ENCODE results near the gene PLD1. TPM values are rescaled to one million over a fixed set of nuclear protein-coding genes. Genes with fewer than 3 reads are reported as not detected.

Gene PLD1
- total RNA-seq, 1 donor from 2014 or later = 0.21 TPM

- Mint-ChIP-seq H3K36me3 (peaks cover under 1% of the 10 kb centered on the region), H3K9me3 (peaks cover under 1% of the 10 kb centered on the region), H3K4me1 (no peaks in the 10 kb centered on the region), H3K4me3 (no peak overlapping the region), H3K27me3 (ENCODE audit: insufficient read depth, low read depth) (peaks cover 3% of the 10 kb centered on the region), H3K27ac (no peak overlapping the region)
- Histone ChIP-seq H3K4me2 (no peak overlapping the region), H3K9me3 (ENCODE audit: low read depth) (no peaks in the 10 kb centered on the region), H3F3A (ENCODE audit: low read depth) (no peaks in the 10 kb centered on the region), H3K27ac (no peak overlapping the region), H3K9ac (no peak overlapping the region), H3K27me3 (no peaks in the 10 kb centered on the region), H2AFZ (replicated peaks) (no peak overlapping the region), H3K4me1 (no peaks in the 10 kb centered on the region), H3K79me2 (ENCODE audit: low read depth) (no peaks in the 10 kb centered on the region), H3K4me3 (no peak overlapping the region), H3K36me3 (no peaks in the 10 kb centered on the region), H4K20me1 (ENCODE audit: low read depth) (no peaks in the 10 kb centered on the region)
- TF ChIP-seq EZH2 (IDR thresholded peaks at IDR 0.05) (no peak), EZH2phosphoT487 (IDR thresholded peaks at IDR 0.05) (no peak)
- TF ChIP-seq, protein P1, sequence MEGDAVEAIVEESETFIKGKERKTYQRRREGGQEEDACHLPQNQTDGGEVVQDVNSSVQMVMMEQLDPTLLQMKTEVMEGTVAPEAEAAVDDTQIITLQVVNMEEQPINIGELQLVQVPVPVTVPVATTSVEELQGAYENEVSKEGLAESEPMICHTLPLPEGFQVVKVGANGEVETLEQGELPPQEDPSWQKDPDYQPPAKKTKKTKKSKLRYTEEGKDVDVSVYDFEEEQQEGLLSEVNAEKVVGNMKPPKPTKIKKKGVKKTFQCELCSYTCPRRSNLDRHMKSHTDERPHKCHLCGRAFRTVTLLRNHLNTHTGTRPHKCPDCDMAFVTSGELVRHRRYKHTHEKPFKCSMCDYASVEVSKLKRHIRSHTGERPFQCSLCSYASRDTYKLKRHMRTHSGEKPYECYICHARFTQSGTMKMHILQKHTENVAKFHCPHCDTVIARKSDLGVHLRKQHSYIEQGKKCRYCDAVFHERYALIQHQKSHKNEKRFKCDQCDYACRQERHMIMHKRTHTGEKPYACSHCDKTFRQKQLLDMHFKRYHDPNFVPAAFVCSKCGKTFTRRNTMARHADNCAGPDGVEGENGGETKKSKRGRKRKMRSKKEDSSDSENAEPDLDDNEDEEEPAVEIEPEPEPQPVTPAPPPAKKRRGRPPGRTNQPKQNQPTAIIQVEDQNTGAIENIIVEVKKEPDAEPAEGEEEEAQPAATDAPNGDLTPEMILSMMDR (IDR thresholded peaks at IDR 0.05) = no peak
- DNase-seq (ENCODE audit: low spot score) = no peak
These were observed 28.6 kb downstream of the PLD1 start for GRCh38 chr3:171781711-171782127.

GRCh38 chr3:171778493-171778892 lies 31.8 kb downstream of the PLD1 start:
- Histone ChIP-seq H2AFZ (replicated peaks) (no peak overlapping the region), H3K27ac (no peak overlapping the region), H4K20me1 (ENCODE audit: low read depth) (no peaks in the 10 kb centered on the region), H3K9ac (no peak overlapping the region), H3K27me3 (no peaks in the 10 kb centered on the region), H3K36me3 (no peaks in the 10 kb centered on the region), H3K9me3 (ENCODE audit: low read depth) (no peaks in the 10 kb centered on the region), H3K4me2 (no peak overlapping the region), H3K4me3 (no peak overlapping the region), H3F3A (ENCODE audit: low read depth) (no peaks in the 10 kb centered on the region), H3K79me2 (ENCODE audit: low read depth) (no peaks in the 10 kb centered on the region), H3K4me1 (no peaks in the 10 kb centered on the region)
- H3K4me1 Mint-ChIP-seq = peaks cover 7% of the 10 kb centered on the region
- no peak overlapping the region for H3K4me3 Mint-ChIP-seq
- no peaks in the 10 kb centered on the region for H3K9me3 Mint-ChIP-seq
- TF ChIP-seq EZH2phosphoT487 (IDR thresholded peaks at IDR 0.05) (no peak), EZH2 (IDR thresholded peaks at IDR 0.05) (no peak)
- TF ChIP-seq, protein P1 (IDR thresholded peaks at IDR 0.05) = no peak
- peaks cover 3% of the 10 kb centered on the region for H3K27me3 Mint-ChIP-seq (ENCODE audit: insufficient read depth, low read depth)
- no peak for DNase-seq (ENCODE audit: low spot score)
- no peaks in the 10 kb centered on the region for H3K36me3 Mint-ChIP-seq
- H3K27ac Mint-ChIP-seq = no peak overlapping the region

GRCh38 chr3:171777596-171777995 lies 32.7 kb downstream of the PLD1 start:
- H4K20me1 ChIP-seq (ENCODE audit: low read depth) = no peaks in the 10 kb centered on the region
- H3K27ac Mint-ChIP-seq = no peak overlapping the region
- H3K9ac ChIP-seq = no peak overlapping the region
- H3K27me3 ChIP-seq = no peaks in the 10 kb centered on the region
- H3F3A ChIP-seq (ENCODE audit: low read depth) = no peaks in the 10 kb centered on the region
- no peaks in the 10 kb centered on the region for H3K9me3 ChIP-seq (ENCODE audit: low read depth)
- H3K36me3 ChIP-seq = no peaks in the 10 kb centered on the region
- no peaks in the 10 kb centered on the region for H3K4me1 ChIP-seq
- H3K27me3 Mint-ChIP-seq (ENCODE audit: insufficient read depth, low read depth) = peaks cover 3% of the 10 kb centered on the region
- DNase-seq (ENCODE audit: low spot score) = no peak
- no peak overlapping the region for H3K4me3 Mint-ChIP-seq
- no peak overlapping the region for H3K4me2 ChIP-seq
- H3K36me3 Mint-ChIP-seq = no peaks in the 10 kb centered on the region
- H3K79me2 ChIP-seq (ENCODE audit: low read depth) = no peaks in the 10 kb centered on the region
- H2AFZ ChIP-seq (replicated peaks) = peak overlapping the region; percentile 23
- no peaks in the 10 kb centered on the region for H3K9me3 Mint-ChIP-seq
- no peak overlapping the region for H3K4me3 ChIP-seq
- no peak overlapping the region for H3K27ac ChIP-seq
- no peak for TF ChIP-seq EZH2 (IDR thresholded peaks at IDR 0.05)
- no peak for TF ChIP-seq EZH2phosphoT487 (IDR thresholded peaks at IDR 0.05)
- TF ChIP-seq, protein P1 (IDR thresholded peaks at IDR 0.05) = no peak
- peaks cover 9% of the 10 kb centered on the region for H3K4me1 Mint-ChIP-seq
